T-helper 2 cell treated with Interferon-gamma antibody and Interleukin-4, amounts not matched to agents 100 ng/mL and 5 ng/mL, for 36 hours (primary cell): Measurements from ENCODE around the gene AFAP1L2. TPM values are rescaled to one million over a fixed set of nuclear protein-coding genes. Genes with fewer than 3 reads are reported as not detected.

Source experiments
- intact Hi-C: fragments of 100-400 bp; cut with micrococcal nuclease; formaldehyde crosslinking; loops from one replicate; pipeline ENCODE4 v1.15.1; 2023
- total RNA-seq: library from RNA; stranded (reverse); gene quantifications from 2 replicates; pipeline ENCODE4 v1.2.3, GENCODE V29; 2022

The AFAP1L2 gene
- total RNA-seq, 1 donor from 2014 or later: 1.9 TPM

- intact Hi-C loops: no loop called here
These were observed 8.8 kb upstream of the AFAP1L2 start for GRCh38 chr10:114412907-114413797.

- intact Hi-C loops: no loop called here
These were observed 4.7 kb upstream of the AFAP1L2 start for GRCh38 chr10:114408968-114409444.

- intact Hi-C loops: no loop called here
These were observed 4.0 kb upstream of the AFAP1L2 start for GRCh38 chr10:114408112-114408967.

- intact Hi-C loops: no loop called here
These were observed 2.2 kb upstream of the AFAP1L2 start for GRCh38 chr10:114406455-114406854.

- intact Hi-C loops: no loop called here
These were observed 679 bp upstream of the AFAP1L2 start for GRCh38 chr10:114405011-114405350.

- intact Hi-C loops: no loop called here
These were observed 651 bp downstream of the AFAP1L2 start for GRCh38 chr10:114403541-114404161.

GRCh38 chr10:114402871-114403540 is 1.3 kb downstream of the AFAP1L2 start:
- intact Hi-C loops: no loop called here

GRCh38 chr10:114402233-114402632 is 2.1 kb downstream of the AFAP1L2 start:
- intact Hi-C loops: no loop called here

GRCh38 chr10:114401195-114401791 is 3.0 kb downstream of the AFAP1L2 start:
- intact Hi-C loops: no loop called here

GRCh38 chr10:114400091-114400490 is 4.2 kb downstream of the AFAP1L2 start:
- intact Hi-C loops: no loop called here

GRCh38 chr10:114399576-114399975 is 4.7 kb downstream of the AFAP1L2 start:
- intact Hi-C loops: no loop called here

- intact Hi-C loops: no loop called here
These were observed 5.5 kb downstream of the AFAP1L2 start for GRCh38 chr10:114398587-114399331.

GRCh38 chr10:114397651-114398145 is 6.6 kb downstream of the AFAP1L2 start:
- intact Hi-C loops: no loop called here

- intact Hi-C loops: no loop called here
These were observed 7.8 kb downstream of the AFAP1L2 start for GRCh38 chr10:114396464-114396863.

- intact Hi-C loops: no loop called here
These were observed 8.8 kb downstream of the AFAP1L2 start for GRCh38 chr10:114395366-114396022.

GRCh38 chr10:114394531-114394930 is 9.8 kb downstream of the AFAP1L2 start:
- intact Hi-C loops: no loop called here

GRCh38 chr10:114393886-114394285 is 10.4 kb downstream of the AFAP1L2 start:
- intact Hi-C loops: no loop called here

- intact Hi-C loops: no loop called here
These were observed 10.8 kb downstream of the AFAP1L2 start for GRCh38 chr10:114393482-114393881.

- intact Hi-C loops: no loop called here
These were observed 12.0 kb downstream of the AFAP1L2 start for GRCh38 chr10:114392112-114392835.
